Right lung (tissue), 5 donors: ENCODE measurements around the gene TRUB1. TPM values are rescaled to one million over a fixed set of nuclear protein-coding genes. Genes with fewer than 3 reads are reported as not detected.
"Not testable (repeated sequence)": the region's sequence is repeated elsewhere in the genome, so short reads cannot be mapped to it uniquely, and the experiment has no call there.

Experiments used
- DNase-seq, 2 donors: peaks; one replicate each; pipeline ENCODE4 v3.0.0-alpha.2; 2013
- polyA plus RNA-seq, 5 donors: library from polyadenylated mRNA; unstranded; fragments of 120-200 nt; gene quantifications; one replicate each; pipeline versions ENCODE4 v1.2.1 to v1.2.3, GENCODE V29; 2013; ENCODE audit warnings: inconsistent platforms in 1 of 5, low replicate concordance in 1 of 5; ENCODE audit not compliant: insufficient read length in 5 of 5, insufficient read depth in 1 of 5

The TRUB1 gene
- polyA plus RNA-seq, 5 donors: 25.8 to 39.7 (median 28.7) TPM

DNA sequence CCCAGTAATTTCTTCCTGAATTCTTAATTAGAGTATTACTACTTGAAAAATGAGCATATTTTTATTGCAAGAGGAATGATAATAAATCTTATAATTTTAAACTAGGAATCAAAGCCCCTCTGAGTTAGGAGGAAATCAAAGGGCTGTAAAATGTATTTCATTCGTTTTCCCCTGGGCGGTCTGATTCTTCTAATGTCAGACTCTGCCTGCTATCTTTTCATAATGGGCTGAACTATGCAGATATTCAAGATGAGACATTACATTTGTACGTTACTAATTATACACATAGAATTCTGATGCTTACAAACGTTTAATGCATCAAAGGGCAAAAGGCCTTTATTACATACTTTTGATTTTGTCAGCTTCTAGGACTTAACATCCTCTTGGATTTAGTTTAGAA, 16.0 kb upstream of the TRUB1 start:
- DNase-seq: no peak

DNA sequence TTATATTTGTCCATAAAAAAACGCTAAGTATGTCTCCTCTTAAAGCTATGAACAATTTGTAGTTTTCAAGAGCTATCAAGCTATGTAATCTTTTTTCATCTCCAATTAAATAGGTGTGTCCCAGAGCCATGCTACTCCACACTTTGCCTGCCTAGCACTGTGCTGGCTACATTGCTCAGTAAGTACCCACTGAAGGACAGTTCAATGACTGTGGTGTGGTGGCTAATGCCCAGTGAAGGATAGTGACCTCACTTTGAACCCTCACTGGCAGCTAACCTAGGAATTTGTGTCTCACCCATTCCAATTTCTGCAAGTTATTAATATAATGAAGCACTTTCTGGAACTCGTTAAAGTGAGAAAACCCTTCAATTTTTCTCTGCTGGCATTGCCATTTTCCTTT, 14.4 kb upstream of the TRUB1 start:
- DNase-seq: no peak

DNA sequence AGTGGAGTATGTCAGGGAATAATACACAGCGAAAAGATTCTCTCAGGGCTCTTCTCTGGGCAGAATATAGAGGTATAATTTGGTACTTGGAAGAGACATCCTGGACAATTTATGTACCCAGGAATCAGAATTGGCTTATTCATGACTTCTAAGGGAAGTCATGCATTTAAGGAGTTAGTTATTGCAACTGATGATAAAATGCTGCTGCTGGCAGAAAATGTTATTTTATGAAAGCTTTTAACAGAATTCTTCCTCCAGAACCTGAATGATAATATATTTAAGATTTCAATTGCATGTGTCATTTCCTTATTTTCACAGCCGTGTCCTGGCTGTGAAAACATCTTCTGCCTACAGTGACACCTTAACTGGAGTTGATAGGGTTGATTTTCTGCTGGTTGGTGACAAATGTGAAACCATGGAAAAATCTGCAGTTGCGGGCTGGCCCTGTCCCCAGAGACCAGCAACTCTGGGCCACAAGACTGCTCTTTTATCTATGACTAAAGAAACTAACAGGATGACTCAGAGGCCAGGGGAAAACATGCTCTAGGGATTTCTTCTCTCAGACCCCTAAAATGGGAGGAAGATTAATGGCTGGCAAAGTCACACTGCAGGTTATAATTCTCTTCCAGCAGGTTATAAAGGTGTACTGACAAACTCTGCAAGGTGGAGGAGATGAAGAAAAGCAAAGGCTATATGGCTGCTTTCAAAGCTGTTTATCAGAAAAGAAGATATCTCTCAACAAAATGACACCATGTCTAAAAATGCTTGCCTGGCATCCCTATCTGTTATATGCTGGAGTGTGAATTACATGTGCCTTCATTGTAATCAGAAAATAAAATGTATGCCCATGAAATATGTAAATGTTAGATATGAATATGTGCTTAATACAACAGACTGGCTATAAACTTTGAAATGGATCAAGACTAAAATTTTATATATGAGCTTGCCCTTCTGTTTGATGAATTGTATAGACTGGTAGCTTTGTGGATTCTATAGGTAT, 12.1 kb upstream of the TRUB1 start:
- DNase-seq: no peak

DNA sequence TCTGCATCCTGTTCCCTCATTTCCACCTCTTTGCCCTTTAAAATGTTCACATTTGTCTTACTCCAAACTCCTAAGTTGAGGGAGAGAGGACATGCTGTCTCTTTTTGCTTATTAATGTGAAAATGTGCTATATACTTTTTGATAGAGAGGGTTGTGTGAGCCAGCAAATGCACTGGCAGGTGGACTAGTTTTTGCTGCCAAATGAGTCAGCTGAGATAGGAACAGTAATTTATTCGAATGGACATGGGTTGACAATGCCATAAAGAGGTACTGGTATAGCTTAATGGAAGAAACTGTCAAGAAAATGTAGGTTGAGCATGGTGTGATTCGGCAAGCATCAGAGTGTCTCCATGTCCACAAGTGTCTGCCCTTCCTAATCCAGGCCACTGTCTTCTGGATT, 9.2 kb upstream of the TRUB1 start:
- DNase-seq: no peak

DNA sequence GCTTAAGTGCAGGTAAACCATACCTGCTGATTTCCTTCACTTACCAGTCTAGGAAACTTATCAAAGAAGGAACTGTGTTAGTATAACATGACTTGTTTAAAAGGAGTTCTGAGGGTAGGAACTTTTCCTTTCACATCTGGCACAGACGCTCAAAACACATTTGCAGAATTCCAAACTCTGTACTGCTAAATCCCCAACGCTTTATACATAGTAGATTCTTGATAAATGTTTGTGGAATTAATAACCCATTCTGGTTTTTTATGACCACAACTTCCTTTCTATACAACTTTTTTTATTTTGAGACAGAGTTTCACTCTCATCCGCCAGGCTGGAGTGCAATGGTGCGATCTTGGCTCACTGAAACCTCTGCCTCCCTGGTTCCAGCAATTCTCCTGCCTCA, 7.7 kb upstream of the TRUB1 start:
- no peak for DNase-seq

DNA sequence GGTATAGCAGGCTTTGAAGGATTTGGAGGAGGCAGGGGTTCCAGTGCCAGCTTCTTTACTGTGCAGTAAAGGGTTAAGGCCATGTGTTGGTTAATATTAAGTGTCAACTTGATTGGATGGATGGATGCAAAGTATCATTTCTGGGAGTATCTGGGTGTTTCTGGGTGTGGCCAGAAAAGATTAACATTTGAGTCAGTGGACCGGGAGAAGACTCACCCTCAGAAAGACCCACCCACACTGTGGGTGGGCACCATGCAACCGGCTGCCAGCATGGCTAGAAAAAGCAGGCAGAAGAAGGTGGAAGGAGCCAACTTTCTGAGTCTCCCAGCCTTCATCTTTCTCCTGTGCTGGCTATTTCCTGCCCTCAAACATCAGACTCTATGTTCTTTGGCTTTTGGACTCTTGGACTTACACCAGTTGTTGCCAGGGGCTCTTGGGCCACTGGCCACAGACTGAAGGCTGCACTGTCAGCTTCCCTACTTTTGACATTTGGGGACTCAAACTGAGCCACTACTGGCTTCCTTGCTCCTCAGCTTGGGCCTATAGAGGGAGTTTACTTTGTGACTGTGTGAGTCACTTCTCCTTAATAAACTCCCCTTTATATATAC, 6.8 kb upstream of the TRUB1 start:
- DNase-seq: no peak

DNA sequence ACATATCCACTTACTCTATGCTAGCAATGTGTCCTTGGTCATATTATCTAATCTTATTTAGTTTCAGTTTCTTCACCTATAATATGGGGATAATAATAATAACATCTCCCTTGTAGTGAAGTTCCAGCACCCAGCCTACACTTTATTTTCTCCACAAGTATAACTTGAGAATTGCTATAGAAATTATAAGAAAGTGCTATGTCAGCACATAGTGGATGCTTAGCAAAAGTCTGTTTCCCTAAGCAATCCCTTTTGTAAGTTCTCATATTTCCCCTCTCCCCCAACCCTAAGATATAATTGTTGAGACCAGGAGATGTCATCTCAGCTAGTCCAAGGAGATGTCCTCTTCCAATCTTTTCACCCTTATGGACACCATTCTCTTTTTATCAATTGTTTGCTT, 5.8 kb upstream of the TRUB1 start:
- DNase-seq: no peak

DNA sequence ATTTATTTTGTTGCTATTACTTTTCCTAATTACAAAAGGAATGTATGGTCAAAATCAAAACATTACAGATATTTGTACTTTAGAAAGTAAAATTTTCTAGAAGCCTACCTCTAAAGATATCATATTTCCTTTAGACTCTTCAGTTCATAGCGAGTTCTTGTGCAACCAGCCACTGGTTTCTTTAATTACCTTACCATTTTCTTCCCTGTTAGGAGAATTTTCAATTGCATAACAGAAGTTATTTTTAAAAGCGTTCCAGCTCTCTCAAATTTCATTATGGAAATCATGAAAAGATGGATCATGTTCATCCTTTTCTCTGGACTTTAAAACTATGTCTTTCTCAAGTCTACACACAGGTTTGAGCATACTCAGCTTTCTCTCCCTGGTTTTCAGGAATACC, 5.0 kb upstream of the TRUB1 start:
- DNase-seq: no peak

DNA sequence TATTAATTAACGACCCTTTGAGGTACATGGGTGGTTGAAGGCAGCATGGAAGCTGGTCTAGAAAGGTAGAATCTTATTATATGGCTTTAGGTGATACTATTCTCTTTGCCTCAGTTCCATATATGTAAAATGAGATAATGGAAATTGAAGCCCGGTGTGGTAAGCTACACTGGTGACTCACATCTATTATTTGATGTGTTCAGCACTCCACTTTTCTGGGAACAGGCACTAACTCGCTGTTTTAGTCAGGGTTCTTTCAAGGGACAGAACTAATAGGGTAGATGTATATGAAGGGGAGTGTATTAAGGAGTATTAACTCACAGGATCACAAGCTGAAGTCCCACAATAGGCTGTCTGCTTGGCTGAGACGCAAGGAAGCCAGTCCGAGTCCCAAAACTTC, 4.4 kb upstream of the TRUB1 start:
- no peak for DNase-seq

DNA sequence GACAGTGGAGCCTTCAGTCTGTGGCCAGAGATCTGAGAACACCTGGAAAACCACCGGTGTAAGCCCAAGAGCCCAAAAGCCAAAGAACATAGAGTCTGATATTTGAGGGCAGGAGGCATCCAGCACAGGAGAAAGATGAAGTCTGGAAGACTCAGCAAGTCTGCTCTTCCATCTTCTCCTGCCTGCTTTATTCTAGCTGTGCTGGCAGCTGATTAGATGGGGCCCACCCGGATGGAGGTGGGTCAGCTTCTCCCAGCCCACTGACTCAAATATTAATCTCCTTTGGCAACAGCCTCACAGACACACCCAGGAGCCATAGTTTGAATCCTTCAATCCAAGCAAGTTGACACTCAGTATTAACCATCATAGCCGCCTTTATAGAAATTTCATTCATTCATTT, 4.0 kb upstream of the TRUB1 start:
- not testable (repeated sequence) for DNase-seq

DNA sequence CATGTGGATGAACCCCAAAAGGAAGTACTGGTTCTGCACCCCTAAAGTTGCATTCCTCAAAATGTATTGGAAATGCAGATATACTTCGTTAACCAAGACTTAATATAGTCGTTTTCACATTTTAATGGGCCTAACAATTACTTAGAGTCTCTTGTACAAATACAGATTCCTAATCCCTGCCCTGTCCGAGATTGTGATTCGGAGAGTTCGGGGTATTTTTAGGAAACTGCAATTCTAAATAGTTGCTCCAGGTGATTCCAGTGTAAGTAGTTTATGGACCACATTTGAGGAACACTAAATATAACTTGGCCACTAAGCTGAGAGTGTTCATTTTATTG, 830 bp downstream of the TRUB1 start:
- DNase-seq: no peak

DNA sequence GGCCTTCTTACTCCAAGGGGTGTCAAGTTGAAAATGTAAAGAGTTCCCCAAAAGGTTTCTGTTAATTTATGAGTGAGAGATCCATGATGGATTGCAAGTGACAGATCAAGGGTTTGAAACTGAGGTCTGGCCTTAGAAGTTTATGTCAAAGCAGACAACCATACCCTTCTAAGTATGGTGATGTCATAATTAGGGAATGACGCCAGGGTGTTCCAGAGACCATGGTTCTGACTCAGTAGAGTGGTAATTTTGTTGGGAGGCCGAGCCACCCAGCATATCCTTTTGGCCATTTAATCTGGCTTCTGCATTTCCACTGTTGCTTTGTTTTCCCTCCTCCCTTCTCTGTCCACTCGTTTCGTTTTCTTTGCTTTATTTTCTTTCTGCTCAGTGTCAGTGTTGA, 2.7 kb downstream of the TRUB1 start:
- no peak for DNase-seq

DNA sequence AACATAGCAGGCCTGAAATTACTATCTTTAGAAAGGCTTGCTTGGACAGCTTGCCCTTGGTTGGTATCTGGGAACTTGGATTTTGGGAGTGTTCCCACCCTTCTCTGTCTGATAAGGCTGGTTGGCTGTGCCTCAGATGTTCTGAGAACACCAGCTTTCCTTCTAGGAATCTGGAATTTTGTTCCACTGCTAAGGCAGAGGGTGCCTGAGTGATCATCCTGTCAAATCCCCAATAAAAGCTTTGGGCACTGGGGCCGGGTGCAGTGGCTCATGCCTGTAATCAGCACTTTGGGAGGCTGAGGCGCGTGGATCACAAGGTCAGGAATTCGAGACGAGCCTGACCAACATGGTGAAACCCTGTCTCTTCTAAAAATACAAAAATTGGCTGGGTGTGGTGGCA, 5.0 kb downstream of the TRUB1 start:
- DNase-seq: no peak

DNA sequence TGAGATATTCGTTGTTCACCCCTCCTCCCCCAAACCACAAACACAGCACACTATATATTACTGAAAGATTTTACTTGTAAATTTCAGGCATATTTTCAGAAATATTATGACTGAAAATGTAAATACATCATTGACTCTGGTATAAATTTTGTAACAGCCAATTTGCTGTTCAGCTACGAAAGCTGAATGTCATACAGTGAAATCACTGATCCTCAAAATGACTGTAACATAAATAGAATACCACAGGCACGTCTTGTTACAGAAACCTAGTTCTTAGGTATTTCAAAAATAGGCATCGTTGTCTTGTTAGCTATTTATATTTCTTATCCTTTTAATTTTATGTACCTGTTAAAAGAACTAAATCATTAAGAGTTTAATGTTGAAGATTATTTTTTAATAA, 15.1 kb downstream of the TRUB1 start:
- DNase-seq: no peak

DNA sequence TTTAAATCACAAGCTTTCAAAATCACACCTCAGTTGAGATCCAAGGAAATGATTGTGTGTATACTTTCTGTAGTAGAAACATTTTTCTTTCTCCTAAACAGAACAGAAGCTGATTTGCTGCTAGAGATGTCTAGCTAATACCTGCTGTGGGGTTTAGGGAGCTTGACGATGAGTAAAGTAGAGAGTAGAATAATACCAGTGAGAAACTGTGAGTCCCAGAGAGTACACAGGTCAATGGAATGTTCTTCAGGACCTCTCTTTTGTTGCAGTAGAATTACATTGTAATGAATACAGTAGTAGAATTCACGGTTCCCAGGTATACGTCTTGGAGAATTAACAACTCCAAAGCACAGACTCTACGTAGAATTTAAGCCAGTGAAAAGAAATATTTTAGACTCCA, 18.0 kb downstream of the TRUB1 start:
- DNase-seq: no peak

DNA sequence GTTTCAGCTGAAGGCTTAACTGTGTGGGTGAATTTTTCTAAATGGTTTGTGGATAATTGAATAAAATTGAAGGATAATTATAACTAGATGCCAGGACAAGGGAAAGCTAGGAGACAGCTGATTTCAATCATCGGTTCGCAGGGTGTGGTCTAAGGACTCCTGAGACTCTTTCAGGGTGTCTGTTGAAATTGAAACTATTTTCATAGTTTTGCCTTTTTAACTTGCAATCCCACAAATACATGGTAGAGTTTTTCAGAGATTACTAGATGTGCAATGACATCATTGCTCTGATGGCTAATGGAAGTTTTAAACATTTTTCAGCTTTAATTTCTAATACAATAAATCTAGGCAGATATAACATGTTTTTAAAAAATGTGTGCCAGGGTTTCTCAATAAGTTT, 18.5 kb downstream of the TRUB1 start:
- no peak for DNase-seq

DNA sequence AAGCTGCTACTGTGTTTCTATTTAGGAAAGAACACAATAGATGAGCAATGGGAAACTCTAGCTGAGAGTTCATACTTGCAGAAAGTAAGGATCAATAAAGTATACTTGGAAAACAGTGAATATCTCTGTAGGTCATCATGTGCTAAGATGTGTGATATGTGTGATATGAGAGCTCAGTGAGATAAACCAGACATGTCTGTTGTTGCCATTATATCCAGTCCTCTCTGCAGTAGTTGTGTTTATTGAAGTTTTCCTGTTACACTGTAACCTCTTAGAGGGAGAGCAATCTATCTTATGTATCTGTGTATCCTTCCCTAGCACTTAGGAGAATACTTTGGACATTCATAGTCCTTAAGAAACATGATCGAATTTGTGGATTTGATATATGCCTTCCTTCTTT, 19.1 kb downstream of the TRUB1 start:
- DNase-seq: no peak

DNA sequence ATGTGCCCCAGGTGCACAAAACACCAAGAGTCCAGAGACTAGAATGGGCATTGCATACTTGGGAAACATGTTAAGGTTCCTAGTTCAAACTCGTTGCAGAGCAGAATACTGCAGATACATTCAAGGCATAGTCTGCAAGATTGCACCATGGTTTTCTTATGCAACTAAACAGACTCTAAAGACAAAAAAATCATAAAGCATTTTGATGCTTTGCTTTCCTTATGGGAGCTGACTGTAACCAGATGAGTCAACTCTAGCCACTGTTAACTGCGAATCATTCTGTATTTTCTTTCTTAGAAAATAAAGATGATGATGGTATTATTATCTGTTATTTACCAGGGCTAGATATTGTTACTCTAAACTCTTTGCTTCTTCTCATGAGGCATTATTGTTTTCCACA, 19.7 kb downstream of the TRUB1 start:
- no peak for DNase-seq

DNA sequence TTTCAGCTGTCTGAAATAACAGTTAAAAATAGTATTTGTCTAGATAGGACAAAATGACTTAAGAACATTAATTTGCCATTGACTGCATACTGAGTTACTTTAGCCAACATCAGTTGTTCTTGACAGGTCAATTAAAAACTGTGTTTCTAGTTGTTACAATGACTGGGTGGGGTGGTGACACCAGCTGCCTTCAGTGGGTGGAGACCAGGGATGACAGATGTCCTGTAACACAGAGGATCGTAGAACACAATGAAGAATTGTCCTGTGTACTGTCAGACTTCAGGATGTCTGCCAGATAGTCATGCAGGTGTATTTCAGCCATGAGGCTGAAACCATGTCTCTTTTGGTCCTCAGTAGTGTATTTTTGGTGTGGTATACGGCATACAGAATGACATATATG, 24.4 kb downstream of the TRUB1 start:
- no peak for DNase-seq

DNA sequence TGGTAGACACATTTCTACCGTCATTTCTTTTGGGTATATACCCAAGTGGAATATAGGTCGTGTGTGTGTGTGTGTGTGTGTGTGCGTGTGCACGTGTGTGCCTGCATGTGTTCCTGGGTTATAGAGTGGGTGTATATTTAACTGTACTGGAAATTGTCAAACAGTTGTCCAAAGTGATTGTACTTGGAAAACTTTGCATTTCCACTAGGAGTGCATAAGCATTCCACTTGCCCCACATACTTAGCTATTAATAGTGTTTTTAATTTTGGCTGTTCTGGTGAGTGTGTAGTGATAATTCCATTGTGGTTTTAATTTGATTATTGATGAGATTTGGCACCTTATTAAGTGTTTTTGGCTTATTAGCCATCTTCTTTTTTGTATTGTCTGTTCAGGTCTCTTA, 25.9 kb downstream of the TRUB1 start:
- no peak for DNase-seq

DNA sequence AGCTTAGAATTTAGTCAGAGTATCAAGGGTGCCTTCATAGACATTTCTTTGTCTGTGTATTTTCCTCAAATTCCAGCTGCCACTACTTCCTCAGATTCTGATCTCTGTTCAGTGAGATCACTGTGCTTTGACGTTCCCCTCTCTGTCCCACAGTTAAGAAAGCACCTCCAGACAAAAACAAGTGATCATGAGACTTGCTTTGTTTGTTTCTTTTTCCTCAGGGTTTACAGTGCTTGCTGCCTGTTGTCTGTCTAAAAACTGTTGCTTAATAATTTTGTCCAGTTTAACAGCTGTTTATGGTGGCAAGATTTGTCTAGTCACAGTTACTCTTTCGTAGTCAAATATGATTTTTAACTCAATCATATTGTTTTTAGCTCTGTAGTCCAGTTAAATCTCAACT, 29.1 kb downstream of the TRUB1 start:
- no peak for DNase-seq

DNA sequence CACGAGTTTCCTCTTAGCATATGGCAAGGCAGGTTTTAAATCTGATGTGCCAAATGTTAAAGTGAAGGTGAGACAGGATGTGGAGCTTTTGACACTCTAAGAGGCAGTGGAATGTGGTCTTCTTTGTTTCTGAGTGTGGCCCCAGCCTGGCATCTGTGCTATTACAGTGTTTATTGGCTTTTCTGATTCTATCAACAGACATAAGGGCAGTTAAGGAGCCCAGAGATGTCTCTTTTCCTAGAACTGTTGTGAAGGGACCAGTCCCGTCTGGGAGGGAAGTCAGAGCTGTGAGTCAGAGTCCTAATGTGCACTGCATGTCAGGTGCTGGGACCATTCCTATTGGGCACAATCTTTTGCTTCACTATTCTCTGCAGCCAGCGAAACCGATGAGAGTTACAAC, 32.5 kb downstream of the TRUB1 start:
- DNase-seq: no peak

DNA sequence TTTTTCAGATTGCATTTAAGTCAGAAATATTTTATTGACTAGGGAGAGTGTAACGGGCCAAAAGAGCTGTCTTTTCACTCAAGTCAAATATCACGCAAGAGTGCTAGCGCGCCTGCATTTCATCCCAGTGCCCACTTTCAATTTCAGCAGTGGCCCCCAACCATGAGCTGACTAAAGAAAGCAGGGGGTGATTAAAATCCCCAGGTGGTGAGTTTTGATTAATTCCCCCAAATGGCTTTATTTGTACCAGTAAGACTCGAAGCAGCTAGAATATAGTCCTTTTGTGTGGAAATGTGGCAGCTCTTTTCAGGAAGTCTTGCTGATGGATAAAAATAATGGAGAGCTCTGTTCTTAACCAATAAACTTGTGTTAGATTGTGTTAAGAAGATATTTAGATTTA, 35.3 kb downstream of the TRUB1 start:
- DNase-seq: no peak

DNA sequence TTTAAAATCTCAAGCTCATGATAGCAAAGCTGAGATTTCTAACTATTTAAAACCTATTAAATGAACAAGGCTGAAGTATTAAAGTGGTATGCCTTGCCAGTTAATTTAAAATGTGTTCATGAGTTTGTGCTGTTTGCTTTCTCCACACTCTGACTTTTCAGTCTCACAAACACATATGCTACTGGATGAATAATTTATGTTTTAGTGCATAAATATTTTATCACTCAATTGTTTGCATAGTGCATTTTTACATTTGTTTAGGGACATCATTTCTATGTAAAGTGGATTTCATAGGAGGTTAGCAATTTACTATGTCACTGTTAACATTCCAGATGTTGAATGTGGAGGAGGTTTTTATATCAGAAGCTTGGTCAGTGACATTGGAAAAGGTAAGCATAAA, 36.0 kb downstream of the TRUB1 start:
- no peak for DNase-seq
